OCI-LY3 (cell line): ENCODE results near the gene PIK3C2A.

Experiments used
- H2AFZ ChIP-seq: fragments of 200-600, 300-600 bp; shearing (Covaris generic); 2 replicates; pipeline ENCODE4 v1.6.0; 2014; ENCODE audit warnings: antibody characterized with exemption, low read depth, low read length
- H3K27ac ChIP-seq: fragments of 200-600, 300-600 bp; sonication (generic); 2 replicates; pipeline ENCODE4 v1.5.1; 2014; ENCODE audit warnings: mild to moderate bottlenecking, low read length, moderate library complexity, mixed read lengths
- H3K27me3 ChIP-seq: fragments of 200-600, 300-600 bp; sonication (generic); 2 replicates; pipeline ENCODE4 v1.6.1; 2014; ENCODE audit warnings: low read depth, low read length, mixed read lengths
- H3K36me3 ChIP-seq: fragments of 200-600, 300-600 bp; sonication (generic); replicated peaks from 2 replicates; pipeline ENCODE3; 2014; ENCODE audit warnings: low read depth, low read length, mixed read lengths
- H3K4me1 ChIP-seq: fragments of 300-600, 200-600 bp; sonication (generic); 2 replicates; pipeline ENCODE4 v1.6.1; 2014; ENCODE audit warnings: low read length, mixed read lengths
- H3K4me2 ChIP-seq: fragments of 200-600, 300-600 bp; sonication (generic); 2 replicates; pipeline ENCODE4 v1.6.1; 2014; ENCODE audit warnings: low read length, mixed read lengths
- H3K4me3 ChIP-seq: fragments of 300-600, 200-600 bp; sonication (generic); 2 replicates; pipeline ENCODE4 v1.5.1; 2014; ENCODE audit warnings: antibody characterized with exemption, mild to moderate bottlenecking, low read length, moderate library complexity
- H3K79me2 ChIP-seq: fragments of 300-600, 200-600 bp; shearing (Covaris generic); 2 replicates; pipeline ENCODE4 v1.6.1; 2014; ENCODE audit warnings: mild to moderate bottlenecking, low read length, mixed read lengths
- H3K9ac ChIP-seq: fragments of 300-600, 200-600 bp; shearing (Covaris generic); 2 replicates; pipeline ENCODE4 v1.6.0; 2014; ENCODE audit warnings: mild to moderate bottlenecking, low read length, moderate library complexity
- H3K9me3 ChIP-seq: fragments of 200-600, 300-600 bp; shearing (Covaris generic); 2 replicates; pipeline ENCODE4 v1.6.1; 2014; ENCODE audit warnings: low read length, mixed read lengths; ENCODE audit not compliant: insufficient read depth
- H4K20me1 ChIP-seq: fragments of 200-600, 300-600 bp; sonication (generic); 2 replicates; pipeline ENCODE4 v1.6.1; 2016; ENCODE audit warnings: low read length, mixed read lengths; ENCODE audit not compliant: insufficient read depth
- CTCF ChIP-seq: fragments of 200-600, 300-600 bp; sonication (generic); IDR thresholded peaks from 2 replicates; pipeline ENCODE4 v1.5.1; 2014; ENCODE audit warnings: antibody characterized with exemption, low read length, low read depth
- EZH2phosphoT487 ChIP-seq: fragments of 200-600 bp; shearing (Covaris generic); IDR thresholded peaks from 2 replicates; pipeline ENCODE4 v1.6.1; 2018; ENCODE audit warnings: antibody characterized with exemption, mixed run types, low read depth

The PIK3C2A gene

GRCh38 chr11:17173332-17173731 is 34.5 kb downstream of the PIK3C2A start:
- H2AFZ ChIP-seq = no peak overlapping the region
- H3K9me3 ChIP-seq = no peaks in the 10 kb centered on the region
- H3K9ac ChIP-seq = no peak overlapping the region
- H4K20me1 ChIP-seq = peaks cover 28% of the 10 kb centered on the region
- no peak overlapping the region for H3K4me2 ChIP-seq
- H3K4me1 ChIP-seq = no peaks in the 10 kb centered on the region
- no peak overlapping the region for H3K27ac ChIP-seq
- TF ChIP-seq EZH2phosphoT487 = no peak
- TF ChIP-seq CTCF = no peak
- no peak overlapping the region for H3K4me3 ChIP-seq
- no peaks in the 10 kb centered on the region for H3K27me3 ChIP-seq
- H3K79me2 ChIP-seq = 0 out of 2 replicates have a peak, but pooled peaks cover 8% of the 10 kb centered on the region
- H3K36me3 ChIP-seq = peaks cover 6% of the 10 kb centered on the region

- Histone ChIP-seq H4K20me1 (peaks cover 22% of the 10 kb centered on the region), H3K9me3 (no peaks in the 10 kb centered on the region), H3K9ac (no peak overlapping the region), H3K4me3 (no peak overlapping the region), H3K79me2 (0 out of 2 replicates have a peak, but pooled peaks cover 8% of the 10 kb centered on the region), H3K27ac (no peak overlapping the region), H3K4me1 (no peaks in the 10 kb centered on the region), H3K27me3 (no peaks in the 10 kb centered on the region), H3K4me2 (no peak overlapping the region), H2AFZ (no peak overlapping the region), H3K36me3 (peaks cover 6% of the 10 kb centered on the region)
- TF ChIP-seq EZH2phosphoT487 = no peak
- no peak for TF ChIP-seq CTCF
These were observed 35.9 kb downstream of the PIK3C2A start for GRCh38 chr11:17171916-17172315.

DNA sequence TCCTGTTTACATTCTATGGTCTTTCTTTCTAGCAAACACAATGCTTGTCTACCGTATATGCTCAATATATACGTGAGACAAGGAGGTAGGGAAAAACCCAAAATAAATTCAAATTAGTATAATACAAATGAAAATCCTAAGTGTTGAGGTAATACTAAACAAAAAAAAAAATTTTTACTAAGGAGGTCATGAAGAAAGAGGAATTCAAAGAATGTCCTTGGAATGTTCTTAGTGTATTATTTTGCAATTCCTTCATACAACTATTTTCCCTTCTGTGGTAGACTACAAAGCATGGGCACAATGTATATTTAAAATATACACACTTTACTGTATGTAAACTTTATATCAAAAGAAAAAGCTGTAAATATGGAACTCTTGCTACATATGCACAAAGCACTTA is 36.4 kb downstream of the PIK3C2A start:
- H3K4me3 ChIP-seq = no peak overlapping the region
- H4K20me1 ChIP-seq = peaks cover 22% of the 10 kb centered on the region
- H3K9me3 ChIP-seq = no peaks in the 10 kb centered on the region
- no peak overlapping the region for H3K9ac ChIP-seq
- no peak for TF ChIP-seq EZH2phosphoT487
- TF ChIP-seq CTCF = no peak
- H3K4me1 ChIP-seq = no peaks in the 10 kb centered on the region
- H3K27ac ChIP-seq = no peak overlapping the region
- H3K4me2 ChIP-seq = no peak overlapping the region
- H3K27me3 ChIP-seq = no peaks in the 10 kb centered on the region
- peaks cover 6% of the 10 kb centered on the region for H3K36me3 ChIP-seq
- 0 out of 2 replicates have a peak, but pooled peaks cover 8% of the 10 kb centered on the region for H3K79me2 ChIP-seq
- H2AFZ ChIP-seq = no peak overlapping the region

DNA sequence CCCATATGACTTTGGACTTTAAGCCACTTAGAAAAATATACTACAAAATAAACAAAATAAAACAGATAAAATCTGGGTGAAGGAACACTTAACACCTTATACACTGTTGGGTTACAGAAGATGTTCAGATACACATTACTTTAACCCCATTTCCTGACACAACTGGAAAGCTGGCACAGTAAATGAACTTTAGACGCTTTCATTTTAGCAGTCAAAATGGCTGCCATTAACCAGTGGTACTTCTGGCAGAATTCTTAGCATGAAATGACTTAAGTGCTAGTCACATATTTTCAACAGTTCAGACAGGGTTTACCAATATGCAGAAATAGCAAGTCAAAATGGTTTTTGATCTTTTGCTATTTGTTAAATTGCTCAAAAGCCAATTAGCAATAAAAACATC is 37.9 kb downstream of the PIK3C2A start:
- no peak for TF ChIP-seq CTCF
- no peak for TF ChIP-seq EZH2phosphoT487
- Histone ChIP-seq H2AFZ (no peak overlapping the region), H3K79me2 (peaks cover 8% of the 10 kb centered on the region; the same call in 1 of the 2 replicates), H4K20me1 (peaks cover 22% of the 10 kb centered on the region), H3K4me1 (no peaks in the 10 kb centered on the region), H3K9ac (no peak overlapping the region), H3K27me3 (no peaks in the 10 kb centered on the region), H3K36me3 (peaks cover 6% of the 10 kb centered on the region), H3K4me3 (no peak overlapping the region), H3K9me3 (no peaks in the 10 kb centered on the region), H3K4me2 (no peak overlapping the region), H3K27ac (no peak overlapping the region)
